Activated T-cell treated with anti-CD3 and anti-CD28 coated beads, Interleukin-2, amount 50 U/mL, for 72 hours (primary cell): Measurements from ENCODE around the gene PFKFB2. TPM values are rescaled to one million over a fixed set of nuclear protein-coding genes. Genes with fewer than 3 reads are reported as not detected.

ENCODE experiments used
- ATAC-seq, 2 donors: fragments of 150-1000 bp; cut with Tn5 transposase; replicated peaks in 1 of 2; 2 replicates each; pipeline ENCODE4 v1.10.0; 2021; ENCODE audit warnings: moderate library complexity in 2 of 2, mild to moderate bottlenecking in 1 of 2
- DNase-seq, 2 donors: peaks; one replicate each; pipeline ENCODE4 v3.0.0; 2021 to 2022; ENCODE audit warnings: mixed read lengths in 1 of 2
- H3K27ac Mint-ChIP-seq: one replicate; pipeline ENCODE4 v1.8.0; 2022; ENCODE audit warnings: mild to moderate bottlenecking, moderate library complexity, mixed read lengths
- H3K27me3 Mint-ChIP-seq: one replicate; pipeline ENCODE4 v1.8.0; 2022; ENCODE audit warnings: low read depth, mixed read lengths
- H3K36me3 Mint-ChIP-seq, 2 donors: one replicate each; pipeline ENCODE4 v1.8.0; 2022; ENCODE audit warnings: mixed read lengths in 2 of 2, mild to moderate bottlenecking in 1 of 2; ENCODE audit not compliant: insufficient read depth in 2 of 2
- H3K4me1 Mint-ChIP-seq: one replicate; pipeline ENCODE4 v1.8.0; 2022; ENCODE audit warnings: low read depth, mixed read lengths
- H3K4me3 Mint-ChIP-seq, 2 donors: one replicate each; pipeline ENCODE4 v1.8.0; 2022; ENCODE audit warnings: mild to moderate bottlenecking in 2 of 2, mixed read lengths in 2 of 2, moderate library complexity in 2 of 2
- H3K9me3 Mint-ChIP-seq, 2 donors: one replicate each; pipeline ENCODE4 v1.8.0; 2022; ENCODE audit warnings: mixed read lengths in 2 of 2
- total RNA-seq, 2 donors: library from RNA; stranded (reverse); gene quantifications; one replicate each; pipeline ENCODE4 v1.2.3, GENCODE V29; 2022

The PFKFB2 gene
- total RNA-seq, 2 donors from 2014 or later: 4.6 to 6.9 TPM

DNA sequence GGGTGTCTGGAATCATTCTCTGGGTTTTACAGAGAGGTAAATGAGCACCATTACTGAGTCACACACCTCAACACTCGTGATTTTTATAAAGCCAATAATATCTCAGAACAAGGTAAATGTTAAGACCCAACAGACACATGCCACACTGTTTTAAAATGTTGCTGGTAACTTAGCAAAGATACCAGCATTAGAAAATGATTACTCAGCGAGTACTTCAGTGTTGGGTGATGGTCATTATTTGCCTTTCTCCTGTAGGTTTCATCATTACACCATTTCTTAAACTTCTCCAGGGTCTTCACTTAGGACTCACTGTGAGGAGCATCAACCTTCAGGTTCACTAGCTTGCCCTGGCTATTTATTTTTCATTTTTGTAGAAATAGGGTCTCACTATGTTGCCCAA is 28.7 kb downstream of the PFKFB2 start:
- H3K36me3 Mint-ChIP-seq: no peaks in the 10 kb centered on the region
- H3K27me3 Mint-ChIP-seq: peaks cover 10% of the 10 kb centered on the region
- H3K27ac Mint-ChIP-seq: no peak overlapping the region
- H3K9me3 Mint-ChIP-seq: no peaks in the 10 kb centered on the region
- H3K4me1 Mint-ChIP-seq: peaks cover 12% of the 10 kb centered on the region
- DNase-seq (no peak), ATAC-seq (no peak)
- H3K4me3 Mint-ChIP-seq: no peak overlapping the region

DNA sequence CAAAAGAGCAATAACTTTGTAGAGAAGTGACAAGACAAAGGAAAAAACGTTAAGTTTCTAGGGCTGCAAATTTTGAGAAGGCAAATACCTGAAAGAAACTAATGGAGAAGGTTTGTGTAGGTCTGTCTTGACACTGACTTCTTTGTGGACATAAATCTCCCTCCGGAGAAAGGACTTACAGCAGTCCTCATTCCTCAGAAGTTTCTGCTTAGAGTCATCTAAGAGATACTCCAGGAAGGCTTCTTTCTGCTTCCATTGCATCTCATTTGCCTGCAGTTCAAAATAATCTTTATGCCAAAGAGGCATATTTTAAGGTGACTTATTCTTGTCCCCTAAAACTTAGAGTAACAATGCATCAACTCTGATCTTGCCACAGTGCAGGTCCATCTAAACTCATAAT is 31.2 kb downstream of the PFKFB2 start:
- Mint-ChIP-seq H3K4me1 (peaks cover 23% of the 10 kb centered on the region), H3K9me3 (no peaks in the 10 kb centered on the region), H3K27ac (no peak overlapping the region), H3K27me3 (peaks cover 10% of the 10 kb centered on the region), H3K36me3 (no peaks in the 10 kb centered on the region), H3K4me3 (no peak overlapping the region)
- DNase-seq (no peak), ATAC-seq (no peak)

DNA sequence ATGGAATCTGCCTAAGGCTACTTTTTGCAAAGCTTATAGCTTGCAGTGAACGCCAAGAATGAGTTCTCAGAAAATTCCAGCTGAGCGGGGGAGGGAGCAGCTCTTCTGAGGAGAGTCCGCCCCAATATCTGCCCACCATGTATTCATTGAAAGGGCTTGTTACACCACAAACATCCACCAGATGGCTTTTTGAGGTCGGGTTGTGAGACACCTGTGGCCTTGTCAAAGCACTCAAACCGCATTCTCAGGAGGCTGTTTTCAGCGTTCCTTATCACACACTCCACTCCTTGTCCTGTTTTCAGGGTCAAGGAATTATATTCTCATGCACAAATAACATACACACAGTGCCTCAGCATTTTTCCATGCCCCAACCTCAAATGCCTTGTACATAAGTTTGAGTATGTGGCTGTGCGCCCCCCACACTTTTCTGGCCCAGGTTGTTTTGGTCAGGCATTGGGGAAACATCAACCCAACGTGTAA is 31.7 kb downstream of the PFKFB2 start:
- Mint-ChIP-seq H3K27me3 (peaks cover 10% of the 10 kb centered on the region), H3K9me3 (no peaks in the 10 kb centered on the region), H3K4me3 (no peak overlapping the region), H3K27ac (no peak overlapping the region), H3K36me3 (no peaks in the 10 kb centered on the region), H3K4me1 (peaks cover 28% of the 10 kb centered on the region)
- ATAC-seq (peak; percentile 81 to 87), DNase-seq (peak; percentile 59 to 65)

DNA sequence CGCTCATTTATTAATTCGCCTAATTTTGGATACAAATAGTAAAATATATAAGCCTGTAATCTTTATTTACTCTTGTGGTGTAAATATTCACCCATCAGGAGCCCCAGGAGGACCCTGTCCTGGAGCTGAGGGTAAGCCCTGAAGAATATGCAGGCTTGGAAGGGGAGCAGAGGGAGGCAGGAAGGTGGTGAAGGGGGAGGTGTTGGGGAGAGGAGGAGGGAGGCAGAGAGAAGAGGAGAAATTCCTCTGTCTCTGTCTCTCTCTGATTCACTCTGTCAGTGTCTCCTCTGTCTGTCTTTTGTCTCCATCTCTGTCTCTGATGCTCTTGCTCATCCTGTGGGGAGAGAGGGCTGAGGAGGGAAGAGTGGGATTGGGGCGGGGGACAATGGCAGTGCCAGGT is 32.8 kb downstream of the PFKFB2 start:
- no peaks in the 10 kb centered on the region for H3K9me3 Mint-ChIP-seq
- peaks cover 10% of the 10 kb centered on the region for H3K27me3 Mint-ChIP-seq

DNA sequence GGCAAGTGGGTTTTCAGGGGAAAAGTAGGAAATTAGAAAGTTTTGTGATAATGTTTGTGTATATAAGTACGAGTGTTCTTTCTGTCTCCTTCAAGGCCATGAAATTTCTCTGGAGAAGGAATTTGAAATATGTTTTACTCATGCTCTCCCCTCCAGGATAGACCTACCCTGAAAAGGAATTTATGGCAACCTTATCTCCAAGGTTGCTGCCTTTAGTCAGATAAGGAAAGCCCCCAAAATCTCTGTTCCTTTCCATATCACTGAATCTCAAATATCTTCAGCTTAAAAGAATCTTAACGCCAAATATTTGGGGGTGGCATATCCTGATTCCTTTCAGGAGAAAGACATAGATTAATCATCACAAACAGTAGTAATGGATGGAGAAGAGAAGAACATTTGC is 35.1 kb downstream of the PFKFB2 start:
- no peak overlapping the region for H3K4me3 Mint-ChIP-seq
- peaks cover 42% of the 10 kb centered on the region for H3K4me1 Mint-ChIP-seq
- no peaks in the 10 kb centered on the region for H3K36me3 Mint-ChIP-seq
- H3K27ac Mint-ChIP-seq: no peak overlapping the region
- peaks cover 6% of the 10 kb centered on the region for H3K27me3 Mint-ChIP-seq
- DNase-seq (no peak), ATAC-seq (no peak)
- H3K9me3 Mint-ChIP-seq: no peaks in the 10 kb centered on the region

More for the DNA sequence above, 32.8 kb downstream of the PFKFB2 start:
- ATAC-seq: no peak
- peaks cover 33% of the 10 kb centered on the region for H3K4me1 Mint-ChIP-seq
- H3K27ac Mint-ChIP-seq: no peak overlapping the region
- no peak overlapping the region for H3K4me3 Mint-ChIP-seq
- DNase-seq: no peak
- no peaks in the 10 kb centered on the region for H3K36me3 Mint-ChIP-seq

DNA sequence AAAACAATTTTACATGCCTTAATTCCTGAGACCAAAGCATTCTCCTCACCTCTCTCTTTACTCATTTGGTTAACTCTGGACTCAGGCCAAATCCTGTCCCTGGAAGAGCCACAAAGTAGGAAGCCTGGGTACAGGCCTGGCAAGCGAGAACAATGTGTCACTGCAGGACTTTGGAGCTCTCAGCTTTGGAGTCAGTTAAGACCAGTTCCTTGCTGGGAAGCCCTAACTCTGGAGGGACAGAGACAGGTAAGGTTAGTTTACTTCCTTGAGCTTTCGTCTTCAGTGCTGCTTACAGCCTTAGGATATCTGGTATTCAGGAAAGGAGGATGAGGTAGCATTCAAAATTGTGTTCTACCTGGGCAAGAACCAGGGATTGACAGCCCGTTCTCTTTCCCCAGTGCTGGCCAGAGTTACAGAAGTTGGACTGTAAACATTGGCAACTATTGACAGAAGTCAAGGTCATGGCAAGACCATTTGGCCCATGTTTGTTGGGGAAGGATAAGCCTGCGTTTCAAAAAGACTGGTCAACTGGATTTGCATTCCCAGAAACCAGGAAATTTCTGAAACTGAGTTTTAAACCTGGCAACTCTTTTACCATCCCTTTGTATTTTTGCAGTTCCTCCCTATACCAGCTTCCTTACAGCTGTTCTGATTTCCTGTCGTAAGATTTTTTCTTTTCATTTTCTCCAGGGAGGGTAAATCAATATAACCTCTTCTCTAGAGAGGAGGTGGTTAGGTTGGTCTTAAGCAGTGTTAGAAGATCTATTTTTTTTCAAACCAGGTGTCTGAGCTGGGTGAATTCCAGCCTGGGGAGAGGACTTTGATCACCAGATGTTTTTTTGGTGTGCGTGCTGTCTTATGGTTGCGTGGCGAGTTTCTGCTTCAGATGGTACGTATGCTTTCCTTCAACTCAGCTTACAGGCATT is 35.9 kb downstream of the PFKFB2 start, which contains the start of gene C4BPB:
C4BPB (plus strand) TSS at position 160 of the 926 bp plus-strand sequence; CDS start at position 832, 672 bp downstream.
- H3K27ac Mint-ChIP-seq: peak within 1 kb of the TSS; percentile 64
- peaks cover 42% of the 10 kb centered on the region for H3K4me1 Mint-ChIP-seq
- H3K4me3 Mint-ChIP-seq: peak within 1 kb of the TSS; percentile 60 to 71
- peak in 1 of 2 donors; percentile 23 for DNase-seq
- no peaks in the 10 kb centered on the region for H3K9me3 Mint-ChIP-seq
- ATAC-seq: peak; percentile 51 to 71
- no peaks in the 10 kb centered on the region for H3K27me3 Mint-ChIP-seq
- no peaks in the 10 kb centered on the region for H3K36me3 Mint-ChIP-seq

DNA sequence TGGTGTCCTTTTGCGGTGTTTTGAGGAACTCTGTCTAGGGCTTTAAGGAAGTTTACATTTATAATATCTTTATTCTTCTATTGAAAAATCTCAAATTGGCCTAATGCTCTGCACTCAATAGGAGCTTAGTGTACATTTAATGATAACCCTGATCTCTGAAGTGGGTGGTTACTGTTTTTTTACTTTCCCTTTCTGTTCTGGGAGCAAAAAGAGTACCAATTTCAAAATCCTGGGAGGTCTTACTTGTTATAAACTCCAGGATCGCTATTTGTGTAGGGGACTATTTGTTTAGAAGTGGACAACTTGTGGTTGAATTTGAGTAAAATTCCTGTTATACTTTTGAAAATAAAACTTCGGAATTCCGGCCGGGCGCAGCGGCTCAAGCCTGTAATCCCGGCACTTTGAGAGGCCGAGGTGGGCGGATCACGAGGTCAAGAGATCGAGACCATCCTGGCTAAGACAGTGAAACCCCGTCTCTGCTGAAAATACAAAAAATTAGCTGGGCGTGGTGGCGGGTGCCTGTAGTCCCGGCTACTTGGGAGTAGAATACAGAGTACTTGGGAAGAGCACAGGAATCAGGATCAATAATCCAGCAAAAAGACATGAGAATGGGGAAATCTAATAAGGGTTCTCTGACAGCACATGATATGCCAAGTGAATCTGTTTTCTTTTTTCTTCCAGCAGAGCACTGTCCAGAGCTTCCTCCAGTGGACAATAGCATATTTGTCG is 36.7 kb downstream of the PFKFB2 start:
- DNase-seq (no peak), ATAC-seq (peak; percentile 7 to 39)
- Mint-ChIP-seq H3K4me1 (peaks cover 38% of the 10 kb centered on the region), H3K27ac (peak overlapping the region; percentile 16), H3K9me3 (no peaks in the 10 kb centered on the region), H3K36me3 (no peaks in the 10 kb centered on the region), H3K27me3 (no peaks in the 10 kb centered on the region), H3K4me3 (peak overlapping the region; percentile 60 to 71)

DNA sequence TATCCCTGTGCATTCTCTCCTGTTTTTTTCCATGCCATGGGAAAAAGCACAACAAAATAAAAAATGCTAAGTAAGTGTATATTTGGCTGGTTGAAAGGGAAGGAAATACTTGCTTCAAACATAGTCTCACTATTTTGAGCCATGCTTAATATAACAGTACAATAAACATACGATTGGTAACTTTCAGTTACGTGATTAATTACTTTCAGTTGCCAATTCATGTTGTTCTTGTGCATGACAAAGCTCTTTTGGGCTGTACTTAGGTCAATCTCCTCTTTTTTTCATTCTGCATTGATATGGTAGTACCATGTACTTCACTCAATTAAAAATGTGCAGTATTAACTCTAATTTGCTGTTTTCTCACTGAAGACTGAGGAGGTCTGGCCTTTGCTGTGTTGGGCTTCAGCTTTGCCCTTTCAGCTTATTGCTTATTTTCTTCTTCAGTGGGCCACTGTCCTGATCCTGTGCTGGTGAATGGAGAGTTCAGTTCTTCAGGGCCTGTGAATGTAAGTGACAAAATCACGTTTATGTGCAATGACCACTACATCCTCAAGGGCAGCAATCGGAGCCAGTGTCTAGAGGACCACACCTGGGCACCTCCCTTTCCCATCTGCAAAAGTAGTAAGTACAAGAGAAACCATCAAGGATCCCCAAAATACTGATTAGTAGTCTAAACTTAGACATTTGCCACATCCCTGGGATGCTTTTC is 38.3 kb downstream of the PFKFB2 start:
- no peaks in the 10 kb centered on the region for H3K9me3 Mint-ChIP-seq
- DNase-seq: no peak
- no peak for ATAC-seq
- H3K36me3 Mint-ChIP-seq: peaks cover 0 to 2% of the 10 kb centered on the region in 2 donors
- H3K4me1 Mint-ChIP-seq: peaks cover 31% of the 10 kb centered on the region
- H3K27me3 Mint-ChIP-seq: no peaks in the 10 kb centered on the region
- peak overlapping the region; percentile 52 for H3K27ac Mint-ChIP-seq
- H3K4me3 Mint-ChIP-seq: no peak overlapping the region

DNA sequence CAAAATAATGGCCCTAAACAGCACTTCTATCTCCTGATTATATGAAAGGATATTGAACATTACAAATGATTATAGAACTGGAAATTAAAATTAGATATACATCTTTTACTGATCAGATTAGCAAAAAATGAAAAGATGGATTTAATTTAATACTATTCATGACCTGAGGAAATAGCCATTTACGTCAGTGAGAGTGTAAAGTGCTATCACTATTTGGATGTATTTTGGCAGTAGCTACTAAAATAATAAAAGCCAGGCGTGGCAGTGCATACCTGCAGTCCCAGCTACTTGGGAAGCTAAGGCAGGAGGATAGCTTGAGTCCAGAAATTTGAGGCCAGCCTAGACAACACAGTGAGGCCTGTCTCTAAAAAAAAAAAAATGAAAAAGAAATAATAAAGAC is 40.9 kb downstream of the PFKFB2 start:
- H3K9me3 Mint-ChIP-seq: no peaks in the 10 kb centered on the region
- no peak overlapping the region for H3K27ac Mint-ChIP-seq
- H3K4me1 Mint-ChIP-seq: peaks cover 43% of the 10 kb centered on the region
- DNase-seq: no peak
- ATAC-seq: no peak
- H3K36me3 Mint-ChIP-seq: peaks cover 0 to 11% of the 10 kb centered on the region in 2 donors
- no peak overlapping the region for H3K4me3 Mint-ChIP-seq
- H3K27me3 Mint-ChIP-seq: no peaks in the 10 kb centered on the region

DNA sequence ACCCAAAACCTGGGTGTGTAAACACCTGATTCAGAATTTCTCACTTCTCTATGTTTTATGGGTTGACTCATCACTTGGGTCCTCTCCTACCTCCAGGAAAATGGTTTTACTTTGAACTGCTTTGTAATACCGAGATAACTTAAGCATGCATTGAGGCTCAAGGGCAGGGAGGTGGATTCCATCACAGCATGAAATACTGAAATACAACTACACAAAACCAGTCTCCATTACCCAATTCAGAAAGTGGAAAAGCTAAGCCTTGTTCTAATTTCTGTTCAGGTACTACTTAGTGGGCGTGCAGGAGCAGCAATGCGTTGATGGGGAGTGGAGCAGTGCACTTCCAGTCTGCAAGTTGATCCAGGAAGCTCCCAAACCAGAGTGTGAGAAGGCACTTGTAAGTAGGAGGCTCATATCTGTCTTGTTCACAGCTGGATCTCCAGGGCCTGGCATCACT is 44.8 kb downstream of the PFKFB2 start:
- ATAC-seq: peak; percentile 99
- Mint-ChIP-seq H3K36me3 (peaks cover 0 to 17% of the 10 kb centered on the region in 2 donors), H3K27ac (peak overlapping the region; percentile 9), H3K4me1 (peaks cover 20% of the 10 kb centered on the region), H3K4me3 (peak overlapping the region; percentile 39 to 63), H3K9me3 (no peaks in the 10 kb centered on the region), H3K27me3 (peaks cover 11% of the 10 kb centered on the region)
- DNase-seq: peak; percentile 49 to 59

DNA sequence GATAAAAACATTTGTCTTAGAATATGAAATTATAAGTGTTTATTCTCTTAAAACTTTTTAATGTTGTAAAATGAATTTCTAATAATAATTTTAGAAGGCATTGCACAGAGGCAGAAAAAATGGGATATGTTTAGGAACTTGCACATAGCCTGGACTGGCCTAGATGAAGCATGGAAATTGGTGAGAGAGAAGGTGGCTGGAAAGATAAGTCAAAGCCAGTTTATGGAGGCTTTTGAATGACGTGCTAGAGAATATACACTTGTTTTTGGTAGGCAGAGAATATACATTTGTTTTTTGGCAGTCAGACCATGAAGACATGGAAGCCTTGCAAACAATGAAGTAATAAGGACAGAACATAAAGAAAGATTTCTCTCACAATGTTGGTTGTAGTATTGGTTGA is 48.6 kb downstream of the PFKFB2 start:
- H3K4me1 Mint-ChIP-seq: peaks cover 16% of the 10 kb centered on the region
- no peaks in the 10 kb centered on the region for H3K9me3 Mint-ChIP-seq
- DNase-seq (no peak), ATAC-seq (no peak)
- no peak overlapping the region for H3K4me3 Mint-ChIP-seq
- no peak overlapping the region for H3K27ac Mint-ChIP-seq
- peaks cover 0 to 15% of the 10 kb centered on the region in 2 donors for H3K36me3 Mint-ChIP-seq
- peaks cover 14% of the 10 kb centered on the region for H3K27me3 Mint-ChIP-seq

DNA sequence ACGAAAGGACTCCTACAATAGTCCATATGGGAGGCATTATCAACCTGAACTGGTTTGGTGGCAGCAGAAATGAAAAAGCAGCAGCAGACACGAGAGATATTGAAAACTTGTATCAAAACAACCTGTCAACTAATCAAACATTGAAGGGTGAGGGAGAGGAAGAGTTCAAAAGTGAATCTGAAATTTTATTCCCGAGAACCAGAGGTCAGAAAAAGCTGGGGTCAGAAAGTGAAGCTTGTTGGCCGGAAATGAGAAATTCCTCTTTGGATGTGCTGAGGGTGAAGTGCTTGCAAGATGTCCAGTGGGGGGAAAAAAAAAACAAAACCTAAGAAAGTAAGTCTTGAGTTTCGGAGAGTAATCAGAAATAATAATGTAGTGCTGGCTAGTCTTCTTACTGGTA is 49.1 kb downstream of the PFKFB2 start:
- H3K27me3 Mint-ChIP-seq: peaks cover 14% of the 10 kb centered on the region
- peaks cover 12% of the 10 kb centered on the region for H3K4me1 Mint-ChIP-seq
- ATAC-seq: no peak
- H3K9me3 Mint-ChIP-seq: no peaks in the 10 kb centered on the region
- H3K36me3 Mint-ChIP-seq: peaks cover 0 to 15% of the 10 kb centered on the region in 2 donors
- H3K4me3 Mint-ChIP-seq: no peak overlapping the region
- DNase-seq: no peak
- no peak overlapping the region for H3K27ac Mint-ChIP-seq
